GM18507 (cell line): ENCODE data around the gene ARHGAP24.
A peak's percentile ranks its signal among the peaks of the same experiment; 100 is the strongest.
"Not testable (repeated sequence)": the region's sequence is repeated elsewhere in the genome, so short reads cannot be mapped to it uniquely, and the experiment has no call there.

ENCODE experiments used
- DNase-seq: peaks from one replicate; pipeline ENCODE4 v3.0.0; 2011; ENCODE audit warnings: low read depth; ENCODE audit not compliant: insufficient read length; ENCODE audit errors: extremely low spot score
- FAIRE-seq: peaks from 2 replicates; lab custom pipeline; 2011; peaks lifted over from hg19 to GRCh38; lab: Jason Lieb, UNC

Gene ARHGAP24

GRCh38 chr4:85952972-85953650, 478.2 kb downstream of the ARHGAP24 start:
- FAIRE-seq, result no peak
- DNase-seq, result no peak

GRCh38 chr4:85953651-85954018, 478.7 kb downstream of the ARHGAP24 start:
- FAIRE-seq (no peak), DNase-seq (no peak)

GRCh38 chr4:85955620-85956292, 480.8 kb downstream of the ARHGAP24 start:
- FAIRE-seq, result no peak
- no peak for DNase-seq

DNA sequence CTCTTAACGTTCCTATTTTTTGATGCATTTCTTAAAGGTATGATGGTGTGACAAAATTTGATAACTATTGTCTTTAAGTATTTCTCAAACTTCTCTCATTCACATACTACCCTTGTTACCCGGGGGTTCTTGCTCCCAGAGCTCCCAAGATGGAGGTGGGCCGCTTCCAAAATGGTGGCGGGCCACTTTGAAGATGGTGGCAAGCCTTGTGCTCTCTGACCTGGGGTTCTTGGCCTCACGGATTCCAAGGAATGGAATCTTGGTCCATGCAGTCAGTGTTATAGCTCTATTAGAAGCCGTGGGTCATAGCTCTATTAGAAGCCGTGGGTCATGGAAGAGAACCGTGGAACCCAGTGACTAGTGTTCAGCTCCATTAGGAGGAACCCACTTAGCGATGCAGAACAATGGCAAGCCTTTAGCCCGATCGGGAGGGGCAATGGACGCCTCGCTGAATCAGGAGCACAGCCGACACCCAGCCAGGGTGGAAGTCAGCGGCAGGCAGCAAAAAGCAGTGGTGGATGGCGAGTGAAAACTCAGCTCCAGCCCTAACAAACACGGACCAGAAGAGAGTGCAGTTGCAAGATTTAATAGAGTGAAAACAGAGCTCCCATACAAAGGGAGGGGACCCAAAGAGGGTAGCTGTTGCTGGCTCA, 481.5 kb downstream of the ARHGAP24 start:
- FAIRE-seq (no peak), DNase-seq (no peak)

- DNase-seq (no peak), FAIRE-seq (peak; percentile 24)
These were observed 486.9 kb downstream of the ARHGAP24 start for GRCh38 chr4:85961887-85962286.

DNA sequence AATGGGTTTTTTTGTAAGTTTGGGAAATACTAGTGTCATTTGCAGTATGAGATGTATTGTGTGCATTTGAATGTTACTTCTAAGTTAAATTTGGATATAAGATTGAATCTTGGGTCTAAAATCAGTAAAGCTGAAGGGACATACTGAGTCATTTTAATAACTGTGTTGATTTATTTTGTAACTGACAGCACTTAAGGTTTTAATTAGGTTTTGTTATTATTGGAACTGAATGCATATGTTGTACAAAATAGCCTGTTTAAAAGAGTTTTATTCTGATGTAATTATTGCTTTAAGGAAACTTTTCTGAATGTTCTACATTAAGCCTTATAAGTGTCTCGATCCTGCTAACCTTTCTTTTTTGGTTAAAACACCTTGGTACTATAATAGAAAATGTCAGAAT, 488.3 kb downstream of the ARHGAP24 start:
- DNase-seq, result no peak
- no peak for FAIRE-seq

DNA sequence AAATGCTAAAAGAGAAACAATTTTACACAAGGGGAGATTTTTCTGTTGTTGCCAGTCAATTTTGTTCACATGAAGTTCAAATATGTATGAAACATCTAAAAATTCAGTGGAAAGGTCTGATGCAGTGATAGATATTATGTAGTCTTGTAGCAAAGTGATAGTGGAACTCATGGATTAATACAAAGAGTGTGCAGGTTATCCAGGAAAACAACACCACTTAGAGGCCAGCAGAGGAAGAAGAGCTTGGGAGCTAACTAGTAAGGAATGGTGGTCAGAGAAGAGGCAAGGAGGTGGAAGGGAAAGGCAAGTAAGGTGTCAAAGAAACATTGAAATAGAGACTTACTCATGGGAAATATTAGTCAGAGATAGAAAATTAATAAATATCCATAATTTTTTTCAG, 489.3 kb downstream of the ARHGAP24 start:
- DNase-seq (no peak), FAIRE-seq (no peak)

GRCh38 chr4:85965017-85965416, 490.1 kb downstream of the ARHGAP24 start:
- DNase-seq, FAIRE-seq: not testable (repeated sequence)

DNA sequence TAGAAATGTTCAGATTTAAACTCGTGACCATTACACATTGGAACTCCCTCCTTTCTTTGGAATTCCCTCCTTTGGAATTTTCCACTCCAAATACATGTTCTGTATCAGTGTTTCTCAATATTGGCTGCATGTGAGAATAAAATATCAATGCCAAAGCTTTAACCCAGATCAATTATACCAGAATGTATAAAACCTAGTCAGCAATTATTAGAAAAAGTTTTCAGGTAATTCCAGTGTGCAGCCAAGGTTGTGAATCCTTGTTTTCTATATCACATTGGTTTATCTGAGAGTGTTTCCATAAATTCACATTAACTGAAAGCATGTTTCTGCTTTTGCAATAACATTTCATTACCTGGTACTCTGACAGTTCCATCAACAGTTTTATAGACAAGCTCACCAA, 490.6 kb downstream of the ARHGAP24 start:
- DNase-seq, result no peak
- no peak for FAIRE-seq

GRCh38 chr4:85966373-85966772, 491.4 kb downstream of the ARHGAP24 start:
- FAIRE-seq (no peak), DNase-seq (no peak)

DNA sequence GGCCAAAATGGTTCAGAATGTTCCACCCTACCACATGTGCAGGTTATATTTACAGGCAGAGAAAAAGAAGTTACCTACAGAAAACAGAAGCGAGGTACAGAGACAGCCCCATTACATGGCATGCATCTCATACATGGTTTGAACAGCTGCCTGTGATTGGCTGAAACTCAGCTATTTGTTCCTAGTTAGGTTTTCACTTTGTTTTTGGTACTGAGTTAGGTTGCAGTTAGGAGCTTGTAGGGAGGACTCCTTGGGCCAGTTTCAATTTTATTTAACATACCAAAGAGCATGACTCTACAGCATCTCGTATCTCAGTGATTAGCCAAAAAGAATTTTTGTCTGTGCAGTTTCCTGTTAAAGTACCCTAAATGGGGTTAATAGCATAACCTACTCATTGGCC, 492.9 kb downstream of the ARHGAP24 start:
- no peak for DNase-seq
- peak; percentile 9 for FAIRE-seq

GRCh38 chr4:85968945-85969819, 494.2 kb downstream of the ARHGAP24 start:
- peak; percentile 2 for DNase-seq

DNA sequence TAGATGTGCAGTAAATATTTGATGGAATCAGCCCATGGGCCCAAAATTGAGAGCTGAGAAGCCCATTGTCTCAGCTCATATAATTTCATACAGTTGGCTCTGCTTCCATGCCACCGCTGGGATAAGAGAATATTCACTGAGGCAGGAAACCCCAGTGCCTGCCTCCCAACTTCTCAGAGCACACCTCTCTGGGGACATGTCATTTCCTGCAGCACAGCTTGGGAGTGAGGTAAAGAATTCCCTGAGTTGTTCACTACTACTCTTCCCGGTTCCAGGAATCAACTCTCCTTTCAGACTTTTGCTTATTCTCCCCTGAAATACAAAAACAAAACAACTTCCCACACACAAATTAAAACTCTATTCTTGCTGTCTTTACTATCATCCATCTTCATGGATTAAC, 495.6 kb downstream of the ARHGAP24 start:
- FAIRE-seq, result no peak
- DNase-seq, result no peak

More at GRCh38 chr4:85968945-85969819, 494.2 kb downstream of the ARHGAP24 start:
- FAIRE-seq, result peak; percentile 62

DNA sequence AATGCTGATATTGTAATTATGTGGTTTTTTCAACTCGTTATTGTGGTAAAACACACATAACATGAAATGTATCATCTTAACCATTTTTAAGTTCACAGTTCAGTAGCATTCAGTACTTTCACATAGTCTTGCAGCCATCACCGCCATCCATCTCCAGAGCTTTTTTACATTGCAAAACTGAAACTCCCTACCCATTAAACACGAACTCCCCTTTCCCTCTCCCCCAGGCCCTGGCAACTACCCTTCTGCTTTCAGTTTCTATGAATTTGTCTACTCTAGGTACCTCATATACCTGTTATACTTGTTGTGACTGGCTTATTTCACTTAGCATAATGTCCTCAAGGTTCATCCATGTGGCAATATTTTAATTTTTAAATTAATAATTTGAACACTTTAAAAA, 504.3 kb downstream of the ARHGAP24 start:
- DNase-seq (no peak), FAIRE-seq (peak; percentile 58)

DNA sequence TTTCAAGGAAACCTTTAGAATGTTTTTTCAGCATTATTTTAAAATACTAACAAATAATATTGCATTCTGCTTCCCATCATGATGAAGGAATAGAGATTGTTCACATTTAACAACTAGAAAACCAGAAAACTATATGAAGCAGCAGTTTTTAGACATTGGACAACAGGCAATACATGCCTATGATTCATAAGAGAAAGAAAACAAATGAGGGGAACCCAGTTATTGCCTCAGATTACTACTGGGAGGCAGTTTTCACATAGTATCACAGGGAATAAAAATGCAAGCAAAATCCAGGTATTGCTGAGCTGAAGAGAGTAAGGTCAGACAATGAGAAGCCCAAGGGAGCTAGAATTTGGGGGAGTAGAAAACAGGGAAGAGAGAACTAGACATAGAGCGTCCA, 511.3 kb downstream of the ARHGAP24 start:
- no peak for DNase-seq
- no peak for FAIRE-seq

GRCh38 chr4:85993641-85994040, 518.7 kb downstream of the ARHGAP24 start:
- no peak for DNase-seq
- no peak for FAIRE-seq

- DNase-seq (no peak), FAIRE-seq (no peak)
These were observed 519.6 kb downstream of the ARHGAP24 start for GRCh38 chr4:85994576-85994975.

GRCh38 chr4:85995361-85995760, 520.4 kb downstream of the ARHGAP24 start:
- FAIRE-seq (no peak), DNase-seq (no peak)

- FAIRE-seq, result no peak
- no peak for DNase-seq
These were observed 526.6 kb downstream of the ARHGAP24 start for GRCh38 chr4:86001591-86001990.

DNA sequence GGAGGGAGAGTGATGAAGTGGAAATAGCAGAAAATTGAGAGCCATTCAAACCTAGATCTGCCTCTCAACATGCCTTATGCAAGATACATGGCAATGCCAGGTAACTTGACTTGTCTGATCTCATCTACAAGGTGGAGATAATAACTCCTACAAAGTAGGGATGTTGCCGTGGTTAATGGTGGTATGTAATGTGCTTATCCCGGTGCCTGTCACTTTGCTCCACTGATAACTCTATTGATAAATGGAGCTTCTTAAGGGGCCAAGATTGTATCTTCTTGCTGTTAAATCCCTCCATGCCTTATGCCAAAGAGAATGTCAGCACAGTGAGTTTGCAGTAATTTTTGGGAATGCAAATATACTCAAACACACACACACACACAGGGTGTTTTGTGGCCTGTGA, 529.1 kb downstream of the ARHGAP24 start:
- DNase-seq, result no peak
- FAIRE-seq, result no peak
